Germinal center (tissue), 1 donor: ENCODE measurements around the gene KLHDC7B.

Experiments used
- DNase-seq: peaks from one replicate; pipeline ENCODE4 v3.0.0; 2012; ENCODE audit warnings: mixed read lengths, low spot score

The KLHDC7B gene

DNA sequence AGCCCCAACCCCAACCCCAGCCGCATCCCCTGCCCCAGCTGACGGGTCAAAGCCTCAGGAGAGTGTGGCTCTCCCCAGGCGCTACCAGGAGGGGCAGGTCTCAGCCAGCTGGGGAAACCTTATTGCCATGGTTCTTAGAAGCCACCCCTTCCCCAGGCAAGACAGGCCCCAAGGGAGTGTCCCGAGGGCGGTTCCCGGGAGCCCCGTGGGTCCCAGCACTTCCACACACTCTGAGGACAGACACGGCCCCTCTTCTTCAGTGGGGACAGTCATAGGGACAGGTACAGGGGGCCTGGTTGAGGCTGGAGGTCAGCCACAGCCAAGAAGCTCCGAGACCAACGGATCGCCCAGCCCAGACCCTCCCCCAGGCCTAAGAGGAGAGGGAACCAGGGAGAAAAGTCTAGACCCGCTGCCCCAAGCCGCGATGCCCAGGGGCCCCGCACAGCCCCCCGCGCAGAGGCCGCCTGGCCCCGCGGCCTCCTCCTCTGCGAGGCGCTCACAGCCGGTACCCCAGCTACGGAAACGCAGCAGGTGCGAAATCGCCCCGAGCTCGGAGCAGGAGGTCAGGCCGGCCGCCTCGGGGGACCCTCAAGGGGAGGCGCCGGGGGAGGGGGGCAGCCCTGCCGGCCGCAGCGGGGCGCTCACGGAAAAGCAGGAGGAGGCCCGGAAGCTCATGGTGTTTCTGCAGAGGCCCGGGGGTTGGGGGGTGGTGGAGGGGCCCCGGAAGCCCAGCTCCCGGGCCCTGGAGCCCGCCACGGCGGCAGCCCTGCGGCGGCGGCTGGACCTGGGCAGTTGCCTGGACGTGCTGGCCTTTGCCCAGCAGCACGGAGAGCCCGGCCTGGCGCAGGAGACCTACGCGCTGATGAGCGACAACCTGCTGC, 2.6 kb downstream of the KLHDC7B start:
- DNase-seq: peak; percentile 70

DNA sequence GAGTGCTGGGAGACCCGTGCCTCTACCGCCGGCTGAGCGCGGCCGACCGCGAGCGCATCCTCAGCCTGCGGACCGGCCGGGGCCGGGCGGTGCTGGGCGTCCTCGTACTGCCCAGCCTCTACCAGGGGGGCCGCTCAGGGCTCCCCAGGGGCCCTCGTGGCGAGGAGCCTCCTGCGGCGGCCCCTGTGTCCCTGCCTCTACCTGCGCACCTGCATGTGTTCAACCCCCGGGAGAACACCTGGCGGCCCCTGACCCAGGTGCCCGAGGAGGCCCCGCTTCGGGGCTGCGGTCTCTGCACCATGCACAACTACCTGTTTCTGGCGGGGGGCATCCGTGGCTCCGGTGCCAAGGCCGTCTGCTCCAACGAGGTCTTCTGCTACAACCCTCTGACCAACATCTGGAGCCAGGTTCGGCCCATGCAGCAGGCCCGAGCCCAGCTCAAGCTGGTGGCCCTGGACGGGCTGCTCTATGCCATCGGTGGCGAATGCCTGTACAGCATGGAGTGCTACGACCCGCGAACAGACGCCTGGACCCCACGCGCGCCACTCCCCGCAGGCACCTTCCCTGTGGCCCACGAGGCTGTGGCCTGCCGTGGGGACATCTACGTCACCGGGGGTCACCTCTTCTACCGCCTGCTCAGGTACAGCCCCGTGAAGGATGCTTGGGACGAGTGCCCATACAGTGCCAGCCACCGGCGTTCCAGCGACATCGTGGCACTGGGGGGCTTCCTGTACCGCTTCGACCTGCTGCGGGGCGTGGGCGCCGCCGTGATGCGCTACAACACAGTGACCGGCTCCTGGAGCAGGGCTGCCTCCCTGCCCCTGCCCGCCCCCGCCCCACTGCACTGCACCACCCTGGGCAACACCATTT, 3.5 kb downstream of the KLHDC7B start:
- DNase-seq: peak; percentile 36

DNA sequence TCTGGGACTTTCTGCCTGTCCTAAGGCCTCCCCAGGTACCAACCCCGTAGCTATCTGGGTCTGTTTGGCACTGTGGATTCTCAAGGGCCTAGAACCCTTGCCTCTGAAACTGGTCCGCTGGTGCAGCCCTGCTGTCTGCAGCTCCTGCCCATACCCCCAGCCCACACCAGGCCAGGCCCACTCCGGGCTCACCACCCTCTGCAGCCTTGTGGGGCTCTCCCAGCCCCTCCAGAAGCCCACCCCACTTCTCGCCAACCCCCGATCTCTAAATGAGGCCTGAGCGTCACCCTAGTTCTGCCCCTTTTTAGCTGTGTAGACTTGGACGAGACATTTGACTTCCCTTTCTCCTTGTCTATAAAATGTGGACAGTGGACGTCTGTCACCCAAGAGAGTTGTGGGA, 4.7 kb downstream of the KLHDC7B start:
- DNase-seq: peak; percentile 2

DNA sequence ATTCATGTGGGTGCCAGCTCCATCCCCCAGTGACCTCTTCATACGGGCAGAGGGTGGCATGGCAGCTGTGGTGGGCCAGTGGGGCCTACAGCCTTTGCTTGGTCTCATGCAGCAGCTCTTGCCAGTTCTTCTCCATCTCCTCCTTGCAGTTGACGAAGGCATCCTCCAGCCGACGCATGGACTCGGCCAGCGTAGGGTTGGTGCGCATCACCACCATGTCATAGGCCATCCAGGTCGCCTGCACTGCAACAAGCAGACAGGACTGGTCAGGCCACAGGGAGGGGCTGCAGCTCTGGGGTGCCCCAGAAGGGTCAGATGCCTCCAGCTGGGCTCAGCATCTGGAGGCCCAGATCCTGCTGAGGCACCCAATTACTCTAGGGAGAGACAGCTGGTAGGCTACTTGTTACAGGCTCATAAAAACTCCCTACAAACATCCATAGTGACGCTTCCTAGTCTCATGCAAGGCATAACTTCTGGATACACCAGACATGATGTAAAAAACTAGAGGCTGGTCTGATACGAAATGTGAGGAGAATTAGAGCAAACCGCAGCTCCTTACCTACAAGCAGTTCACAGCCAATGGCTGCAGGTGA, 5.6 kb downstream of the KLHDC7B start:
- DNase-seq: no peak

DNA sequence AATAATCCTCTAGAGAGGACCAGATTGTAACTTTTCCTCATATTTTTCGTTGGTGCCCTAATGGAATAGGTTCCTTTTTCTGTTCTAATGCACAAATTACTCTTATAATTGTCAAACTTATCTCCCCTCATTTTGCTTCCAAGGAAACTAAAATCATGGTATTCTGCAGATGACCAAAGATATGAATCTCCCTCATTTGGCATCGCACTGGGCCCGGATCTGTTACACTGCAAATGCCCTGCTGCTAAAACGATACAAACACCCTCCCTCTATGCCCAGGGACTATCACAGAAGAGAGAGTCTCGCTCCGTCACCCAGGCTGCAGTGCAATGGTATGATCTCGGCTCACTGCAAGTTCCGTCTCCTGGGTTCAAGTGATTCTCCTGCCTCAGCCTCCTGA, 7.6 kb downstream of the KLHDC7B start:
- DNase-seq: no peak

DNA sequence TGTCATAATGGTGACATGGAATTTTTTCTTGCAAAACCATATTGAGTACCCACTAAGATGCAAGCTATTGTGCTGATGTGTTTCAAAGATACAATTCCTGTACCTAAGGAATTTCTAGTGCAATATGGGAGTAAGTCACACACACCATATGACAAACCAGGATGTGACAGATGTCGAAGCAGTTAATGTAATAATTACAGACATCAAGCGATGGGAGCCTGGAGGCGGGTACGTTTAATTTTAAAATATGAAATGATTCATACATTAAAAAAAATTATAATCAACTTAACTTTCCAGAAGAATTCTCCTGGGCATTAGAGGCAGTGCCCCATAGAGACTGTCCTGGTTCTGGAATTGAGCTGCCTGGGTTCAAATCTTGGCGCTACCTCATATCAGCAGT, 11.0 kb downstream of the KLHDC7B start:
- DNase-seq: no peak

DNA sequence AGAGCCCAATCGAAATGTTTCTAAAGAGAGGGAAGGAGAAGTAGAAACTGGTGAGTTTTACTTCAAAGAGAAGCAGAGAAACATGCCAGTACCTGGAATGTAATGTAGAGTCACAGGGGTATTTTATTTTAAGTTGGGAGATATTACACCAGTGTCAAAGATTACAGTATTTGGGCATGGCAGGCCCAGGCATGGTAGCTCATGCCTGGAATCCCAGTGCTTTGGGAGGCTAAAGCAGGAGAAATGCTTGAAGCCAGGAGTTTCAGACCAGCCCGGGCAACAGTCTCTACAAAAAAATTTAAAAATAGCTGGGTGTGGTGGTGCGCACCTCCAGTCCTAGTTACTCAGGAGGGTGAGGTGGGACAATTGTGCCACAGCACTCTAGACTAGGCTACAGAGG, 14.3 kb downstream of the KLHDC7B start:
- DNase-seq: no peak

DNA sequence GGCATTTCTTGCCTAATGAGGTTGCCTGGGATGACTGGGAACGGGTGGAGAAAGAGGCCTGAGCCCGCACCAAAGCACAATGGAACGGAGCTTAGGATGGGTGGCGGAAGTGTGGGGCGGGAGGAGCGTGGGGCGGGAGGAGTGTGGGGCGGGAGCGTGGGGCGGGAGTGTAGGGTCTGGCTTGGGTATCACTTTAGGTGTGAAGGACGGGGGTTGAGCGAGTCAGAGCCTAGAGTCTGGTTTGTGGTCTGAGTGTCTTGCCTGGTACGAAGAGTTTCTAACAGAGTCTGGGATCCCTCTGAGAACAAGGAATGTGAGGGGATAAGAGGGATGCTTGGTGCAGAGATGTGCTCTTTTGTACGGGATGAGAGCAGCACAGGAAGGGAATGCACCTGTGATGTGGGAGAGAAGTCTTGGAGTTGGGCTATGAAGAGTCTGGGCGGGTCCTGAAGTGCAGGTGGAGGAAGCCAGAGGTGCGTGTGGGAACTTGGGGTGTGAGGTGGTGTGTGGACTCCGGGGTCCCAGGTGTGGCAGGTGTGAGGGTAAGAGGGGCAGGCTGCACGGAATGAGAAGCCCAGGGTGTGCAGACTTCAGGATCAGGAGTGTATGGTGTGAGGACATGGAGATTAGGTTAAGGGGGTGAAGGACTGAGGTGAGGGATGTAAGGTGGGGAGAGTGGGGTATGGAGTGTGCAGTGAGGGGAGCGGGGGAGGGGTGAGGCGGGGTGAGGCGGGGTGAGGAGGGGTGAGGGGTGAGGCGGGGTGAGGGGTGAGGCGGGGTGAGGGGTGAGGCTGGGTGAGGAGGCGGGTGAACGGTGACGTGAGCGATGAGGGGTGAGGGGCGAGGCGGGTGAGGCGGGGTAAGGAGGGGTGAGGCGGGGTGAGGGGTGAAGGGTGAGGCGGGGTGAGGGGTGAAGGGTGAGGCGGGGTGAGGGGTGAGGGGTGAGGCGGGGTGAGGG, 16.0 kb downstream of the KLHDC7B start:
- no peak for DNase-seq

DNA sequence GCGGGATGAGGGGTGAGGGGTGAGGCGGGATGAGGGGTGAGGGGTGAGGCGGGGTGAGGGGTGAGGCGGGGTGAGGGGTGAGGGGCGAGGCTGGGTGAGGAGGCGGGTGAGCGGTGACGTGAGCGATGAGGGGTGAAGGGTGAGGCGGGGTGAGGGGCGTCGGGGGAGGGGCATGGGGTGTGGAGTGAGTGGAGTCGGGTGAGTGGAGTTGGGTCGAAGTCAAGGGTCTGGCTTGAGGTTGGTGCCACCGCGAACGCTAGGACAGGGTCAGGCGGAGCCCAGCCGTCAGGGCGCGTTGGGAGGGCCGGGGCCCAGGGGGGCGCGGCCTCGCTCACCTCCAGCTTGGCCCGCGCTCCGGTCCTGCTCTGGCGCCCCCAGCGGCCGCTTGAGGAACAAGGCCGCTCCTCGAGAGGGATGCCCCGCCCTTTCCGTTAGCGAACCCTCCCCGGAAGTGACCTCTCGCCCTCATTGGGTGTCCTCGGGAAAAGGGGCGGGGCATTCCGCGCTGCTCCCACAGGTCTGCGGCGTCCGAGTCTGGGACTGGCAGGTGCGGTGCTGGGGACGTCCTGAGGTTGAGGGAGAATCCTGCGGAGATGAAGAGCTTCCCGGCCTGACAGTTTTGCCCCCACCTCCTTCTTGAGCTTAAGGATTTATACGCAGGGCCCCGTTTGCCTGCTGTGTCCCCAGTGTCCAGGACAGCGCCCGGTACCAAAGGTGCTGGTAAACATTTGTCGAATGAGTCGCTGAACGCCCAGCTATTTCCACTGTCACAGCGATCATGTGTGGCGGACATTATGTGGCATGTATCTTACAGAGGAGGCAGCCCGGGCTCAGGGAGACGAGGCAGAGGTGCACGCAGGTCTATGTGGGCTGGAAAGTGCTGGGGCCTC, 17.1 kb downstream of the KLHDC7B start, which contains the start of gene SYCE3:
Gene SYCE3, minus strand, starts transcription at position 397 of the 890 bp plus-strand sequence. CDS start 6,514 bp downstream, outside the sequence.
- DNase-seq: peak; percentile 93

DNA sequence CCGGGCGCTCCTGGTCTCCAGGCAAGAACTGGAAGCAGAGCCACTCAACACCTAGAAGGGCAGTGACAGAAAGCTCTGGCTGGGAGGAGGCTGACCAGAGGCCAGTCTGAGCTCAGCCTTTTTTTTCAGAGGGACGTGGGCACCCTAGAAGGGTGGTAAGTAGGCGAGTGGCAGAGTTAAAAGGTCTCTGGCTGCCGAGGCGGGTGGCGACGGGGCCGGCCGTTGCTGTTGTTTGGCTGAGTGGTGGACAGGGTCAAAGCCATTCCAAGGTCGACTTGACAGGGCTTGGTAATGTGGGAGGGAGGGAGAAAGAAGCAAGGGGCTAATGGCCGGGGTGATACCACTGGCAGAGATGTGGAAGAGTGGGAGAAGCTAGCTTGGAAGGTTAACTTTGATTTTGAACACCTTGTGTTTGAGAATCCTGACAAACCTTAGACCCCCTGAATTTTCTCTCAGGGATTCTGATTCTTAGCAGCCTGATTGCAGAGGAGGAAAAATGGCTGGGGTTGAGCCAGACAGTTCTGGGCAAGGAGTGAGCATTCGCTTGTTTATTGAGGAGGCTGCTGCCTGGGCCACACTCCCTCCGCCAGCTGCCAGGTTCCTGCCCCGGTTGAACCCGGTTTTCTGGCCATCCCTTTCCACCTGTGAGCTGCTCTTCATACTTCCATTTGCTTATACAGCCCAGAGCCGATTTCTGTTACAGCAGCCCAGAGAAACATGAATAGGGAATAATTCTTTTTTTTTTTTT, 17.9 kb downstream of the KLHDC7B start:
- no peak for DNase-seq

DNA sequence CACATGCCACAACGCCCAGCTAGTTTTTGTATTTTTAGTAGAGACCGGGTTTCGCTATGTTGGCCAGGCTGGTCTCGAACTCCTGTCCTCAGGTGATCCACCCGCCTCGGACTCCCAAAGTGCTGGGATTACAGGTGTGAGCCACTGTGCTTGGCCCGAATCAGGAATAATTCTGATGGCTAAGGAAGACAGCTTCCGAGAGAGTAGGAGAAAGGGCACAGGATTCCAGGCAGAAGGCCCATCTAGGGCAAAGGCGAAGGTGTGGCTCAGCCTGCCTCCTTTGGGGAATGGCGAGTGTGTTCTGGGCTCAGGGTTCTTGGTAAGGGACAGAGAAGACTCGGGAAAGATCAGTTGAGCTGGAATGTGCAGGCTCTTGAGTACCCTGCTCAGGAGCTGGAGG, 18.6 kb downstream of the KLHDC7B start:
- no peak for DNase-seq

DNA sequence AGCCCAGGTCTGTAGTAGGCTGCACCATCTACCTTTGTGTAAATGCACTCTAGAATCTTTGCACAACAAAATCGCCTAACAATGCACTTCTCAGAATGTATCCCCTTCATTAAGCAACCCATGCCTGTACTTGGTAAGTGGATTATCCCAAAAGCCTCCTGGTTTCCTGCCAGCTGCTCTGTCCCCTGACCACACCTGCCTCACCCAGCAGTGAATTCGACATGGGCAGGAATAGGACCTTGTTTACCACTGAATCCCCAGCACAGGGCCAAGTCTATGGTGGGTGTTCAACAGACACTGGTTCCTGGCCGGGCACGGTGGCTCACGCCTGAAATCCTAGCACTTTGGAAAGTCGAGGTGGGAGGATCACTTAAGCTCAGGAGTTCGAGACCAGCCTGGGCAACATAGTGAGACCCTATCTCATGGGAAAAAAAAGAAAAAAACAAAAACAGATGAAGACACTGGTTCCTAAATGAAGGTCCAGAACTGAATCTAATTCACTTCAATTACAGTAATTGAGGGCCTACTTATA, 22.1 kb downstream of the KLHDC7B start:
- DNase-seq: no peak

DNA sequence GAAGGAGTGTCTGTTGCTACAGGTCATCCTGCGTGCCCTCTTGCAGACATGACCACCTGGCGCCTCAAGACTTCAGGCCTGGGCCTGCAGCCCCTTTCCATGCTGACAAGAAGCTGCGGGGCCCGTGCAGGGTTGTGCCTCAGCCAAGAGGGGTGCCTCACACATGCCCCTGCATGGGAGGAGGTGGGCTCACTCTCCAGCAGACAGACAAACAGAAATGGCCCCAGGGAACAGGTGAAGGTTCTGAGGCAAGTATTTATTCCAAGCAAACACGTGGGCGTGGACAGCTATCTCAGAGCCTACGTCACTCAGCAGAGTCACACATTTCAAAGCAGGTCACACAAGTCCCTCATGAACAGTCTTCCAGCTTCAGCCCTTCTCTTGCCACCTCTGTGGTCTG, 22.9 kb downstream of the KLHDC7B start:
- DNase-seq: no peak

DNA sequence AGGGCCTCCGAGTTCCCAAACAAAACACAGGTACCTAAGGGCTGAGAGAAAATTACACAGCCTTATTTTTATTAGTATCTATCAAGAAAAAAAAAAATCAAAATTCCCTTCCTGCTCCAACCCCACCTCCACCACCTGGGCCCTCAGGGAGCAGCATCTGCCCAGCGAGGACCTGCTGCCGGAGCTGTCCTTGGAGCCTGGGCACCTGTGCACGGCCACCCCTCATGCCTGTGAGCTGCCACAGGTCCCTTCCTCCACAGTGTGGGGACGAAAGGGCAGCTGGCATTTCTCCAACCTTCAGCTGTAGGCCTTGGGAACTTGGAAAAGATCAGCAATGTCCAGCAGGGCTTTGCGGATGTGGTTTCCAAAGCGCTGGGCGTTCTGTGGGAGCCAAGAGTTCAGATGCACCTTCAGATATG, 23.4 kb downstream of the KLHDC7B start:
- no peak for DNase-seq

DNA sequence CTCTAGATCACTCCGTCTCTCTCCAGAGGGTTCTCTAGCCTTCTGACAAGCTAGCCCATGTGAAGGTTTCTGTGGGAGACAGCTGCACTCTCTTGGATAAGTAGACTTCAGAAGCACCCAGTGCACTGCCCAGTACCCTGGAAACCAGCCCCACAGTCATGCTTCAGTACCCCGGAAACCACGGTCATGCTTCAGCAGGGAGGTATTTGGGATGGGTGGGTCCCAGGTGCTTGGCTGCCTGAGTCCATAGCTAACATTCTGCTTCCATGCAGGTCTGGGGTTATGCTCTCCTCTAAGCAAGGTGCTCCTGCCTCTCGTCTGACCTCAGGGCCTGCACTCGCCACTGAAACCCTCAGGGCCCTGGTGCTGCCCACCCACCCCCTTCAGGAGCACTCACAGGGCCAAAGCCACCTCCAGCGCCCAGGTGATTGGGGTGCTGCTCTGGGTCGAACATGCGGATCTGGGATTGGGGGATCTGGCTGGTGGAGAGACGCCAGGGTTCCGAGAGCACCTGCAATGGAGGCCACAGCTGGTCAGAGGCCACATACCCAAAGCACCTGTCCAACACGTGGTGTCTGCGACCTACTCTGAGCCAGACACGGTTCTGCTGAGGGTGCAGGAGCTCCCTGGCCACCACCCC, 24.3 kb downstream of the KLHDC7B start:
- DNase-seq: no peak

DNA sequence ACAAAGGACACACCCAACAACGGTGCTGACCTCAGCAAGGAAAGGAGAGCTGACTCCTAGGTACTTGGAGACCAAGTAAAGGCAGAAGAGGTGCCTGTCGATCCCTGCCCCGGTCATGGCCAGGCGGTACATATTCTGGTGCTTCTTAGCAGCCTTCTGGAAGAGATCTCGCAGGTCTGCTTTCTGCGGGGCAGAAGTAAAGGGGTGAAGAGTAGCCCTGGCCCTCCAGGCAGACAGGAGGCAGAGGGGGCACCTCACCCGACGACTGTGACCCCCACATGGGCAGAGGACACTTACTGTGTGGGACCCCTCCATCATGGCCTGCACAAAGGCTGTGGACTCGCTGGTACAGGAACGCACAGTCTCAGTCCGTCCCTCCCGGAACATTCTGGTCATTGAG, 25.2 kb downstream of the KLHDC7B start:
- no peak for DNase-seq

DNA sequence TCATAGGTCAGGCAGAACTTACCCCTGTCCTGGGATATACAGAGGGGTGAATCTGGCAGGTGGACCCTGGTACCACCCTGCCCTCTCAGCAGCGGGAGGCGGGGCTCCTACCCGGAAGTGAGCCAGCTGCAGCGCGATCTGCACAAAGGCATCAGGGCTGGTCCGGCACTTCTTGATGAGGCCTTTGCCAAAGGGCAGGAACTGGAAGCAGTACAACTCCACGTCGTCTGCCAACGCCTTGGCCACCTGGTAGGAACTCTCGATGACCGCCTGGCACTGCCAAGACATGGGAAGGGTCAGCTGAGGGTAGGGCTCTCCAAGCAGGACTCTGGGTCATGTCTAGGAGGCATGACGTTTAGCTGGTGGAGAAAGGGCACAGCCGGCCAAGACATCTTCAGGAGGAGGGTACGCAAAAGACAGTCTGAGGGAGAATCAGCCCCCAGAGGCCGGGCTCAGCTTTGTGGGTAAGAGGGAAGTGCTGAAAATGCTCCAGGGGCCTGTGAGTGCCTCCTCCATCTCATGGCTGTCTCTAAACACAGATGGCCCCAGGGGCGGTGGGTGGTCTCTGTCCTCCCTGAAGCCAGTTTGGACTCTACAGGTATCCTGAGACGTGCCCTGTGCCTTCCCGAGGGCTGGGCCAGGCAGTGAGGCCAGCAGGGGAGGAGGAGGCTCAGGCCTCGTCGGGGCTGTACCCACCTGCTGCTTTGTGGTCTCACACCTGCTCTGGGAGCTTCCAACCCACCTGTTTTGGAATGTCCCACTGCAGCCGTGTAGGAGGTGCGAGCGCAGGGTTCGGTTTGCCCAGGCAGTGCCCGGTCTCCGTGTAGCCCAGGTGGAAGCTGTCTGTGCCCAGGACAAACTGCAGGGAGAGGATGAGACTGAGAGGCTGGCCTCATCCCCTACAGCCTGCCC, 25.8 kb downstream of the KLHDC7B start:
- no peak for DNase-seq

DNA sequence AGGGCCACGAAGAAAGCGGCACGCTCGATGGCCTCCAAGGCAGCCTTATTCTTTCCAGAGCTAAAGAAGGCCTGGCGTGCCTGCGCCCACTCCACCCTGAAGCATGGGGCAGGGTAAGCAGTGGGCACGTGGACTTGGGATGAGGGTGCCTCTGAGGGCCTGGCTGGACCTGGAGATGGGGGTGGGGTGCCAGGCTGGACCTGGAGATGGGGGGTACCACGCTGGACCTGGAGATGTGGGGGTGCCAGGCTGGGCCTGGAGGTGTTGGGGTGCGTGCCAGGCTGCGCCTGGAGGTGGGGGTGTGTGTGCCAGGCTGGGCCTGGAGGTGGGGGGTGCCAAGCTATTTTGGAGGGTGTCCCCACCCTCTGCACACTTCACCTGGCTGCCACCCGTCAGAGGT, 27.3 kb downstream of the KLHDC7B start:
- DNase-seq: no peak
